Thyroid gland (tissue), 4 donors: Measurements from ENCODE around the gene CFAP58. TPM values are rescaled to one million over a fixed set of nuclear protein-coding genes. Genes with fewer than 3 reads are reported as not detected.

Source experiments
- DNase-seq, 2 donors: peaks; one replicate each; pipeline ENCODE4 v3.0.0-alpha.2; 2019
- H3K27ac ChIP-seq, 3 donors: fragments of 200-600 bp; sonication (generic); 1 replicate in 2 of 3; 2 replicates in 1 of 3; pipeline ENCODE4 v1.5.1; 2016 to 2019; ENCODE audit warnings: mild to moderate bottlenecking in 1 of 3, moderate library complexity in 1 of 3
- H3K27me3 ChIP-seq: fragments of 200-600 bp; sonication (generic); one replicate; pipeline ENCODE4 v1.5.1; 2019
- H3K36me3 ChIP-seq, 2 donors: fragments of 200-600 bp; sonication (generic); one replicate each; pipeline ENCODE4 v1.5.1; 2016 to 2019
- H3K4me1 ChIP-seq, 2 donors: fragments of 200-600 bp; sonication (generic); one replicate each; pipeline ENCODE4 v1.5.1; 2017 to 2019
- H3K4me3 ChIP-seq, 3 donors: fragments of 200-600 bp; sonication (generic); replicated peaks in 1 of 3; 1 replicate in 2 of 3; 2 replicates in 1 of 3; pipeline ENCODE4 v1.5.1; 2016; ENCODE audit warnings: mild to moderate bottlenecking in 1 of 3
- H3K9me3 ChIP-seq: fragments of 200-600 bp; sonication (generic); one replicate; pipeline ENCODE4 v1.5.1; 2017
- POLR2A ChIP-seq, 2 donors: fragments of 450-650 bp; IDR thresholded peaks; one replicate each; pipeline ENCODE4 v1.6.1; 2017; ENCODE audit warnings: antibody characterized with exemption in 2 of 2, mild to moderate bottlenecking in 2 of 2, moderate library complexity in 1 of 2
- WGBS, 2 donors: methylation state at CpG; one replicate each; pipeline ENCODE4 v1.1.5; 2017; 5-methylcytosine and 5-hydroxymethylcytosine counted together
- intact Hi-C: fragments of 100-400 bp; cut with DNase I; formaldehyde crosslinking; loops from one replicate; pipeline ENCODE4 v1.15.1; 2023
- total RNA-seq, 4 donors: library from RNA; depleted of rRNA; stranded (reverse); fragments of >200 nt; gene quantifications; one replicate each; pipeline ENCODE4 v1.2.3, GENCODE V29; 2016
- TF ChIP-seq, protein P1 (sequence below), 6 experiments: fragments of 200-600 bp in 3 of 6; fragments of 450-650 bp in 3 of 6; sonication (generic) in 3 of 6; IDR thresholded peaks; one replicate each; pipeline ENCODE4 v1.5.1; 2016 to 2019; ENCODE audit warnings: antibody characterized with exemption in 6 of 6, mild to moderate bottlenecking in 2 of 6, inconsistent platforms in 1 of 6, moderate library complexity in 1 of 6

The CFAP58 gene
- total RNA-seq, 4 donors from 2014 or later = 1.0 to 1.6 (median 1.2) TPM

- no peak for TF ChIP-seq POLR2A (IDR thresholded peaks at IDR 0.05)
- TF ChIP-seq, protein P1, sequence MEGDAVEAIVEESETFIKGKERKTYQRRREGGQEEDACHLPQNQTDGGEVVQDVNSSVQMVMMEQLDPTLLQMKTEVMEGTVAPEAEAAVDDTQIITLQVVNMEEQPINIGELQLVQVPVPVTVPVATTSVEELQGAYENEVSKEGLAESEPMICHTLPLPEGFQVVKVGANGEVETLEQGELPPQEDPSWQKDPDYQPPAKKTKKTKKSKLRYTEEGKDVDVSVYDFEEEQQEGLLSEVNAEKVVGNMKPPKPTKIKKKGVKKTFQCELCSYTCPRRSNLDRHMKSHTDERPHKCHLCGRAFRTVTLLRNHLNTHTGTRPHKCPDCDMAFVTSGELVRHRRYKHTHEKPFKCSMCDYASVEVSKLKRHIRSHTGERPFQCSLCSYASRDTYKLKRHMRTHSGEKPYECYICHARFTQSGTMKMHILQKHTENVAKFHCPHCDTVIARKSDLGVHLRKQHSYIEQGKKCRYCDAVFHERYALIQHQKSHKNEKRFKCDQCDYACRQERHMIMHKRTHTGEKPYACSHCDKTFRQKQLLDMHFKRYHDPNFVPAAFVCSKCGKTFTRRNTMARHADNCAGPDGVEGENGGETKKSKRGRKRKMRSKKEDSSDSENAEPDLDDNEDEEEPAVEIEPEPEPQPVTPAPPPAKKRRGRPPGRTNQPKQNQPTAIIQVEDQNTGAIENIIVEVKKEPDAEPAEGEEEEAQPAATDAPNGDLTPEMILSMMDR (IDR thresholded peaks at IDR 0.05) = no peak
- H3K36me3 ChIP-seq = no peaks in the 10 kb centered on the region
- 80 to 82% methylated on average over 5 of the region's 6 CpGs for WGBS, 2 donors
- no peak for DNase-seq
- no peaks in the 10 kb centered on the region for H3K4me1 ChIP-seq
- intact Hi-C loops = no loop called here
- H3K4me3 ChIP-seq = no peak overlapping the region
- H3K9me3 ChIP-seq = no peaks in the 10 kb centered on the region
- H3K27me3 ChIP-seq = no peaks in the 10 kb centered on the region
- no peak overlapping the region for H3K27ac ChIP-seq
Observed at GRCh38 chr10:104479906-104480593, 126.4 kb downstream of the CFAP58 start.

DNA sequence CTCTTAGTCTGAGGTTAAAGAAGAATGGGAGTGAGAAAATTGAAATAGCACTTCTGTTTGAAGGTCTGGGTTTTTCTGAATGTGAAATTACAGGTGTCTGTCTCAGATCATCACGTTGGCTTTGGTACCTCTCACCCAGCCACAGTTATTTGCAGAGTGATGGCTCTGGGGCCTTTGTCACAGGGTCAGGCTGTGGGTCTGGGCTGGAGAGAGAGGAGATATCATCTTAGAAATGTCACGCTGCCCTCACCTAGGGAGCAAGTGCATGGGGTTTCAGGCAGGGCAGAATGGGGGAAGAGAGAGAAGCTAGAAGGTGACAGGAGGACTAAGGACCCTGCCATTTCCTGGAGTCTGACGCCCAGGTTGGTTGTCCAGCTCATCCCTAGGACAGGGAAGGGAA is 127.2 kb downstream of the CFAP58 start:
- 79 to 81% methylated on average over 3 of the region's 3 CpGs for WGBS, 2 donors
- intact Hi-C loops = no loop called here
- DNase-seq = no peak

DNA sequence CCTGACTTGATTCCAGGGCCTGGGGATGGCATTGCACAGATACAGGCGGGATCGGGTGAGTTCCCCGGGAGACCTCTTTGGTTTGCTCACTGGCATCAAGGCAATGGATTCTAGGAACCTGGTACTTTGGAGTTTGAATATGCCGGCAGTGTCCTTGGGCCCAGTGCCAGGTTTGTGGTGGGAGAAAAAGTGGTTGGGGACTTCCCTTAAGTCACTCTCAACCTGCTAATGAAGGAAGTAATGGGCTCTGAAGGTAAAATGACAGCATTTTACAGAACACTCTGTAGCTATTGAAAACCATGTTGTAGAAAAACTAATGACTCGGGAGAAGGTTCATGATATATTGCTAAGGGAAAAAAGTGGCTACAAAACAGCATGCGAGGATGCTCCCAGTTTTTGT is 129.9 kb downstream of the CFAP58 start:
- WGBS, 2 donors = 83 to 85% methylated on average over 6 of the region's 6 CpGs
- no peaks in the 10 kb centered on the region for H3K9me3 ChIP-seq
- DNase-seq = no peak
- no peaks in the 10 kb centered on the region for H3K27me3 ChIP-seq
- peaks cover 0 to 5% of the 10 kb centered on the region in 2 donors for H3K4me1 ChIP-seq
- H3K27ac ChIP-seq = no peak overlapping the region
- intact Hi-C loops = no loop called here
- no peak for TF ChIP-seq POLR2A (IDR thresholded peaks at IDR 0.05)
- TF ChIP-seq, protein P1 (IDR thresholded peaks at IDR 0.05) = no peak
- H3K36me3 ChIP-seq = no peaks in the 10 kb centered on the region
- no peak overlapping the region for H3K4me3 ChIP-seq

More for the DNA sequence above, 127.2 kb downstream of the CFAP58 start:
- TF ChIP-seq POLR2A (IDR thresholded peaks at IDR 0.05) = no peak
- TF ChIP-seq, protein P1 (IDR thresholded peaks at IDR 0.05) = no peak
- Histone ChIP-seq H3K4me1 (no peaks in the 10 kb centered on the region), H3K36me3 (no peaks in the 10 kb centered on the region), H3K4me3 (no peak overlapping the region), H3K27ac (no peak overlapping the region), H3K9me3 (no peaks in the 10 kb centered on the region), H3K27me3 (no peaks in the 10 kb centered on the region)

- Histone ChIP-seq H3K36me3 (no peaks in the 10 kb centered on the region), H3K9me3 (no peaks in the 10 kb centered on the region), H3K4me3 (no peak overlapping the region), H3K27me3 (no peaks in the 10 kb centered on the region), H3K27ac (no peak overlapping the region), H3K4me1 (peaks cover 0 to 5% of the 10 kb centered on the region in 2 donors)
- no peak for DNase-seq
- WGBS, 2 donors = 93 to 94% methylated on average over 3 of the region's 3 CpGs
- intact Hi-C loops = no loop called here
- TF ChIP-seq POLR2A (IDR thresholded peaks at IDR 0.05) = no peak
- TF ChIP-seq, protein P1 (IDR thresholded peaks at IDR 0.05) = no peak
Observed at GRCh38 chr10:104485632-104486031, 132.0 kb downstream of the CFAP58 start.

- no peaks in the 10 kb centered on the region for H3K9me3 ChIP-seq
- no peaks in the 10 kb centered on the region for H3K27me3 ChIP-seq
- no peak overlapping the region for H3K27ac ChIP-seq
- H3K4me3 ChIP-seq = no peak overlapping the region
- TF ChIP-seq, protein P1 (IDR thresholded peaks at IDR 0.05) = no peak
- TF ChIP-seq POLR2A (IDR thresholded peaks at IDR 0.05) = no peak
- intact Hi-C loops = no loop called here
- no peak for DNase-seq
- whole genome bisulfite sequencing, 2 donors = 87 to 90% methylated on average over 1 of the region's 1 CpG
- H3K36me3 ChIP-seq = no peaks in the 10 kb centered on the region
- peaks cover 0 to 5% of the 10 kb centered on the region in 2 donors for H3K4me1 ChIP-seq
Observed at GRCh38 chr10:104486803-104487202, 133.2 kb downstream of the CFAP58 start.
